Suprapubic skin (tissue), 4 donors: ENCODE data around the gene PSMC4. TPM values are rescaled to one million over a fixed set of nuclear protein-coding genes. Genes with fewer than 3 reads are reported as not detected.

ENCODE experiments used
- DNase-seq, 2 donors: peaks; one replicate each; pipeline ENCODE4 v3.0.0-alpha.2; 2019; ENCODE audit warnings: low spot score in 2 of 2
- H3K27ac ChIP-seq: fragments of 200-600 bp; sonication (generic); one replicate; pipeline ENCODE4 v1.5.1; 2019
- H3K27me3 ChIP-seq: fragments of 200-600 bp; sonication (generic); one replicate; pipeline ENCODE4 v1.5.1; 2019
- H3K36me3 ChIP-seq: fragments of 200-600 bp; sonication (generic); one replicate; pipeline ENCODE4 v1.5.1; 2019
- H3K4me1 ChIP-seq: fragments of 200-600 bp; sonication (generic); one replicate; pipeline ENCODE4 v1.5.1; 2019
- H3K4me3 ChIP-seq: fragments of 200-600 bp; sonication (generic); one replicate; pipeline ENCODE4 v1.5.1; 2019; ENCODE audit warnings: mild to moderate bottlenecking
- H3K9me3 ChIP-seq: fragments of 200-600 bp; sonication (generic); one replicate; pipeline ENCODE4 v1.5.1; 2019
- CTCF ChIP-seq, 2 donors: fragments of 200-600 bp in 1 of 2; fragments of 450-650 bp in 1 of 2; sonication (generic) in 1 of 2; IDR thresholded peaks; one replicate each; pipeline ENCODE4 v1.5.1; 2016 to 2019; ENCODE audit warnings: antibody characterized with exemption in 2 of 2, mild to moderate bottlenecking in 1 of 2, moderate library complexity in 1 of 2
- EP300 ChIP-seq: sonication (generic); formaldehyde crosslinking; IDR thresholded peaks from one replicate; pipeline ENCODE4 v1.6.1; 2017; ENCODE audit warnings: antibody characterized with exemption
- POLR2A ChIP-seq, 2 donors: fragments of 450-650 bp; IDR thresholded peaks; one replicate each; pipeline ENCODE4 v1.6.1; 2017; ENCODE audit warnings: antibody characterized with exemption in 2 of 2, mild to moderate bottlenecking in 2 of 2, moderate library complexity in 2 of 2
- POLR2AphosphoS5 ChIP-seq, 3 donors: sonication (generic); formaldehyde crosslinking; IDR thresholded peaks; one replicate each; pipeline ENCODE4 v1.6.1; 2017; ENCODE audit warnings: antibody characterized with exemption in 3 of 3
- WGBS: methylation state at CpG from one replicate; pipeline ENCODE4 v1.1.5; 2018; 5-methylcytosine and 5-hydroxymethylcytosine counted together
- total RNA-seq, 4 donors: library from RNA; depleted of rRNA; stranded (reverse); fragments of >200 nt; gene quantifications; one replicate each; pipeline ENCODE4 v1.1.0, GENCODE V29; 2016

PSMC4 gene
- total RNA-seq, 4 donors from 2014 or later: 53.8 to 109 (median 95.9) TPM

- no peaks in the 10 kb centered on the region for H3K27me3 ChIP-seq
- peaks cover 18% of the 10 kb centered on the region for H3K4me1 ChIP-seq
- no peak overlapping the region for H3K4me3 ChIP-seq
- H3K36me3 ChIP-seq: no peaks in the 10 kb centered on the region
- 84% methylated on average over 4 of the region's 4 CpGs for WGBS
- no peak for DNase-seq
- TF ChIP-seq POLR2A (IDR thresholded peaks at IDR 0.05) (no peak), EP300 (no peak), CTCF (IDR thresholded peaks at IDR 0.05) (no peak), POLR2AphosphoS5 (IDR thresholded peaks at IDR 0.05) (no peak)
- no peaks in the 10 kb centered on the region for H3K9me3 ChIP-seq
- no peak overlapping the region for H3K27ac ChIP-seq
Observed at GRCh38 chr19:39998501-39998900, 27.5 kb downstream of the PSMC4 start.

GRCh38 chr19:40005691-40006272 is 34.8 kb downstream of the PSMC4 start:
- no peaks in the 10 kb centered on the region for H3K27me3 ChIP-seq
- 82% methylated on average over 4 of the region's 4 CpGs for WGBS
- no peaks in the 10 kb centered on the region for H3K4me1 ChIP-seq
- peaks cover 37% of the 10 kb centered on the region for H3K36me3 ChIP-seq
- no peak overlapping the region for H3K27ac ChIP-seq
- TF ChIP-seq EP300 (no peak), POLR2AphosphoS5 (IDR thresholded peaks at IDR 0.05) (no peak), POLR2A (IDR thresholded peaks at IDR 0.05) (no peak), CTCF (IDR thresholded peaks at IDR 0.05) (no peak)
- H3K9me3 ChIP-seq: no peaks in the 10 kb centered on the region
- H3K4me3 ChIP-seq: no peak overlapping the region
- DNase-seq: no peak

GRCh38 chr19:40006273-40006691 is 35.3 kb downstream of the PSMC4 start:
- H3K36me3 ChIP-seq: peaks cover 38% of the 10 kb centered on the region
- H3K4me1 ChIP-seq: no peaks in the 10 kb centered on the region
- H3K27ac ChIP-seq: no peak overlapping the region
- no peaks in the 10 kb centered on the region for H3K9me3 ChIP-seq
- DNase-seq: no peak
- no peaks in the 10 kb centered on the region for H3K27me3 ChIP-seq
- TF ChIP-seq EP300 (no peak), CTCF (IDR thresholded peaks at IDR 0.05) (no peak), POLR2A (IDR thresholded peaks at IDR 0.05) (no peak), POLR2AphosphoS5 (IDR thresholded peaks at IDR 0.05) (no peak)
- 62% methylated on average over 1 of the region's 1 CpG for WGBS
- no peak overlapping the region for H3K4me3 ChIP-seq

- H3K4me1 ChIP-seq: no peaks in the 10 kb centered on the region
- TF ChIP-seq POLR2AphosphoS5 (IDR thresholded peaks at IDR 0.05) (no peak), CTCF (IDR thresholded peaks at IDR 0.05) (no peak), EP300 (no peak), POLR2A (IDR thresholded peaks at IDR 0.05) (no peak)
- H3K36me3 ChIP-seq: peaks cover 63% of the 10 kb centered on the region
- no peaks in the 10 kb centered on the region for H3K27me3 ChIP-seq
- DNase-seq: no peak
- no peak overlapping the region for H3K27ac ChIP-seq
- H3K9me3 ChIP-seq: peaks cover 11% of the 10 kb centered on the region
- H3K4me3 ChIP-seq: no peak overlapping the region
Observed at GRCh38 chr19:40009674-40010073, 38.7 kb downstream of the PSMC4 start.

- no peak overlapping the region for H3K4me3 ChIP-seq
- 93% methylated on average over 4 of the region's 4 CpGs for WGBS
- TF ChIP-seq POLR2AphosphoS5 (IDR thresholded peaks at IDR 0.05) (no peak), CTCF (IDR thresholded peaks at IDR 0.05) (no peak), POLR2A (IDR thresholded peaks at IDR 0.05) (no peak), EP300 (no peak)
- H3K36me3 ChIP-seq: peaks cover 38% of the 10 kb centered on the region
- H3K9me3 ChIP-seq: peaks cover 30% of the 10 kb centered on the region
- no peak for DNase-seq
- H3K27ac ChIP-seq: no peak overlapping the region
- no peaks in the 10 kb centered on the region for H3K4me1 ChIP-seq
- H3K27me3 ChIP-seq: no peaks in the 10 kb centered on the region
Observed at GRCh38 chr19:40013991-40014390, 43.0 kb downstream of the PSMC4 start.
